Ishikawa (cell line): ENCODE data around the gene LIPG.

Experiments used
- CEBPB ChIP-seq: IDR thresholded peaks from 2 replicates; pipeline ENCODE4 v1.6.1; 2012
- CREB1 ChIP-seq: IDR thresholded peaks from 2 replicates; pipeline ENCODE4 v1.6.1; 2012; ENCODE audit warnings: low read depth
- EGR1 ChIP-seq: IDR thresholded peaks from 2 replicates; pipeline ENCODE4 v1.6.1; 2012
- EP300 ChIP-seq: IDR thresholded peaks from 2 replicates; pipeline ENCODE4 v1.6.1; 2012; ENCODE audit warnings: borderline replicate concordance
- FOXM1 ChIP-seq: IDR thresholded peaks from 2 replicates; pipeline ENCODE4 v1.6.1; 2012; ENCODE audit warnings: low read depth, borderline replicate concordance
- NFIC ChIP-seq: IDR thresholded peaks from 2 replicates; pipeline ENCODE4 v1.6.1; 2012
- RAD21 ChIP-seq: IDR thresholded peaks from 2 replicates; pipeline ENCODE4 v1.6.1; 2012; ENCODE audit warnings: low read depth
- TAF1 ChIP-seq: IDR thresholded peaks from 2 replicates; pipeline ENCODE4 v1.6.1; 2012; ENCODE audit warnings: low read depth, mild to moderate bottlenecking
- TCF12 ChIP-seq: IDR thresholded peaks from 2 replicates; pipeline ENCODE4 v1.6.1; 2012; ENCODE audit warnings: low read depth
- TEAD4 ChIP-seq: IDR thresholded peaks from 2 replicates; pipeline ENCODE4 v1.6.1; 2012
- YY1 ChIP-seq: IDR thresholded peaks from 2 replicates; pipeline ENCODE4 v1.6.1; 2012; ENCODE audit warnings: low read depth
- ZBTB7A ChIP-seq: IDR thresholded peaks from 2 replicates; pipeline ENCODE4 v1.6.1; 2012; ENCODE audit warnings: low read depth
- TF ChIP-seq, protein P1 (sequence below): IDR thresholded peaks from 2 replicates; pipeline ENCODE4 v1.6.1; 2012
- TF ChIP-seq, protein P2 (sequence below): IDR thresholded peaks from 2 replicates; pipeline ENCODE4 v1.6.1; 2012; ENCODE audit warnings: low read depth, mild to moderate bottlenecking
- TF ChIP-seq, protein P3 (sequence below): IDR thresholded peaks from 2 replicates; pipeline ENCODE4 v1.6.1; 2012

The LIPG gene

DNA sequence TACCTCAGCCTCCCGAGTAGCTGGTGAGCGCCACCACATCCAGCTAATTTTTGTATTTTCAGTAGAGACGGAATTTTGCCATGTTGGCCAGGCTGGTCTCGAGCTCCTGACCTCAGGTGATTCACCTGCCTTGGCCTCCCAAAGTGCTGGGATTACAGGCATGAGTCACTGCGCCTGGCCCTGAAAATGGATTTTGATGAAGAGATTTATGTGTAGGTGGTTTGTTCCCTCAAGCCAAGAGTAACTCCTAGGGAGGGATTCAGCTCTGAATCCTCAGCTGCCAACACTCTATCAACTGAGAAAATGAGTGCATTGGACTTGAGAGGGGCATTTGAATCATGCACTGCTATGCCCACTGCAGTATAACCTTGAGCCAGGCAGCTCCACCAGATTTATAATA lies 17.5 kb upstream of the LIPG start:
- 0 out of 2 replicates have a peak, but pooled peaks have one; percentile 8 for TF ChIP-seq EP300
- TF ChIP-seq, protein P1, sequence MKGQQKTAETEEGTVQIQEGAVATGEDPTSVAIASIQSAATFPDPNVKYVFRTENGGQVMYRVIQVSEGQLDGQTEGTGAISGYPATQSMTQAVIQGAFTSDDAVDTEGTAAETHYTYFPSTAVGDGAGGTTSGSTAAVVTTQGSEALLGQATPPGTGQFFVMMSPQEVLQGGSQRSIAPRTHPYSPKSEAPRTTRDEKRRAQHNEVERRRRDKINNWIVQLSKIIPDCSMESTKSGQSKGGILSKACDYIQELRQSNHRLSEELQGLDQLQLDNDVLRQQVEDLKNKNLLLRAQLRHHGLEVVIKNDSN, result no peak
- no peak for TF ChIP-seq TAF1
- TF ChIP-seq YY1, result no peak
- no peak for TF ChIP-seq CREB1
- no peak for TF ChIP-seq TCF12

DNA sequence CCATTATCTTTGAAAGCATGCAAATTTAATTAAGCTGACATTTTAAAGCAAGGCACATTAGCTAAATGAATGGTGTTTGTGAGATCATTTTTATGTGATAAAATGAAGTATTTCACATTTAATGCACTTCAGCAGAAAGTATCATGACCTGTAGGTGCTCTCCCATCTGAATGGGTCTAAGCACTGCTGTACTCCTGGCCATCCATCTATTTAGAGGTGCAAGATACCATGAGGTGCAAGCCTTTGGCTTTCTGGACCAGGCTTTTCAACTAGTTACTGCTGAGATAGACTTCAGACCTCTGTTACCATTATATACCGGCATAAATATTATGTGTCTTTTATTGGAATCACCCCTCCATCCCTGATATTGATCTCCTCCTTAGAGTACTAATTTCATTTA lies 15.6 kb upstream of the LIPG start:
- TF ChIP-seq CREB1 (no peak), NFIC (no peak), TCF12 (no peak), TEAD4 (no peak), CEBPB (no peak), YY1 (no peak), RAD21 (no peak), EP300 (no peak), EGR1 (no peak), TAF1 (no peak), ZBTB7A (no peak)
- TF ChIP-seq, protein P1, result no peak
- TF ChIP-seq, protein P2, sequence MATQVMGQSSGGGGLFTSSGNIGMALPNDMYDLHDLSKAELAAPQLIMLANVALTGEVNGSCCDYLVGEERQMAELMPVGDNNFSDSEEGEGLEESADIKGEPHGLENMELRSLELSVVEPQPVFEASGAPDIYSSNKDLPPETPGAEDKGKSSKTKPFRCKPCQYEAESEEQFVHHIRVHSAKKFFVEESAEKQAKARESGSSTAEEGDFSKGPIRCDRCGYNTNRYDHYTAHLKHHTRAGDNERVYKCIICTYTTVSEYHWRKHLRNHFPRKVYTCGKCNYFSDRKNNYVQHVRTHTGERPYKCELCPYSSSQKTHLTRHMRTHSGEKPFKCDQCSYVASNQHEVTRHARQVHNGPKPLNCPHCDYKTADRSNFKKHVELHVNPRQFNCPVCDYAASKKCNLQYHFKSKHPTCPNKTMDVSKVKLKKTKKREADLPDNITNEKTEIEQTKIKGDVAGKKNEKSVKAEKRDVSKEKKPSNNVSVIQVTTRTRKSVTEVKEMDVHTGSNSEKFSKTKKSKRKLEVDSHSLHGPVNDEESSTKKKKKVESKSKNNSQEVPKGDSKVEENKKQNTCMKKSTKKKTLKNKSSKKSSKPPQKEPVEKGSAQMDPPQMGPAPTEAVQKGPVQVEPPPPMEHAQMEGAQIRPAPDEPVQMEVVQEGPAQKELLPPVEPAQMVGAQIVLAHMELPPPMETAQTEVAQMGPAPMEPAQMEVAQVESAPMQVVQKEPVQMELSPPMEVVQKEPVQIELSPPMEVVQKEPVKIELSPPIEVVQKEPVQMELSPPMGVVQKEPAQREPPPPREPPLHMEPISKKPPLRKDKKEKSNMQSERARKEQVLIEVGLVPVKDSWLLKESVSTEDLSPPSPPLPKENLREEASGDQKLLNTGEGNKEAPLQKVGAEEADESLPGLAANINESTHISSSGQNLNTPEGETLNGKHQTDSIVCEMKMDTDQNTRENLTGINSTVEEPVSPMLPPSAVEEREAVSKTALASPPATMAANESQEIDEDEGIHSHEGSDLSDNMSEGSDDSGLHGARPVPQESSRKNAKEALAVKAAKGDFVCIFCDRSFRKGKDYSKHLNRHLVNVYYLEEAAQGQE, result no peak
- TF ChIP-seq, protein P3, sequence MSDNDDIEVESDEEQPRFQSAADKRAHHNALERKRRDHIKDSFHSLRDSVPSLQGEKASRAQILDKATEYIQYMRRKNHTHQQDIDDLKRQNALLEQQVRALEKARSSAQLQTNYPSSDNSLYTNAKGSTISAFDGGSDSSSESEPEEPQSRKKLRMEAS, result no peak

DNA sequence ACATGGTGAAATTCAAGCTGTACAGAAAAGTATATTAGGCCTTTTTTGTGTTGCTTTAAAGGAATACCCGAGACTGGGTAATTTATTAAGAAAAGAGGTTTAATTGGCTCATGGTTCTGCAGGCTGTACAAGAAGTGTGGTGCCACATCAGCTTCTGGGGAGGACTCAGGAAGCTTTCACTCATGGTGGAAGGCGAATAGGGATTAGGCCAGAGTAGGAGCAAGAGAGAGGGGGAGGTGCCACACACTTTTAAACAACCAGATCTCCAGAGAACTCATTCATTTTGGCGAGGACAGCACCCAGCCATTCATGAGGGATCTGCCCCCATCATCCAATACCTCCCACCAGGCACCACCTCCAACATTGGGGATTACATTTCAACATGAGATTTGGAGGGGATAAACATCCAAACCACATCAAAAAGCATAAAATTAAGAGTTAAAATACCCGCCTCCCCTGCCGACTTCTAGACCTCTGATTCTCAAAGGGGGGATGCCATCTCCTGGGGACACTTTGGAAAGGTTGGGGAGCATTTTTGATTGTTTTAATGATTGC lies 15.1 kb upstream of the LIPG start:
- TF ChIP-seq ZBTB7A (no peak), FOXM1 (no peak), EGR1 (no peak), TEAD4 (no peak), EP300 (no peak), CREB1 (no peak), YY1 (no peak), TCF12 (no peak), NFIC (no peak), RAD21 (no peak)
- TF ChIP-seq, protein P1, result no peak
- TF ChIP-seq, protein P3, result no peak
- TF ChIP-seq, protein P2, result no peak

DNA sequence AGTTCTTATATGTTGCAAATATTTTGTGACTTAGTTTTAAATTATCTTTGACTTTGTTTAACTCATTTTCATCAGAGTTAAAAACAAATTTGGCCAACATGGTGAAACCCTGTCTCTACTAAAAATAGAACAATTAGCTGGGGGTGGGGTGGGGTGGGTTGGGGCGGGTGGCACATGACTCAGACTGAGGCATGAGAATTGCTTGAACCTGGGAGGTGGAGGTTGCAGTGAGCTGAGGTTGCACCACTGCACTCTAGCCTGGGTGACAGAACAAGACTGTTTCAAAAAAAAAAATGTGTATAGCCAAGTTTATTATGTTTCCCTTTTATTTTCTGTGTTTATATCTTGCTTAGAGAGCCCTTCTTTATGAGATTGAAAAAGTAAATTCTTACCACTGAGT lies 14.2 kb upstream of the LIPG start:
- no peak for TF ChIP-seq TAF1

DNA sequence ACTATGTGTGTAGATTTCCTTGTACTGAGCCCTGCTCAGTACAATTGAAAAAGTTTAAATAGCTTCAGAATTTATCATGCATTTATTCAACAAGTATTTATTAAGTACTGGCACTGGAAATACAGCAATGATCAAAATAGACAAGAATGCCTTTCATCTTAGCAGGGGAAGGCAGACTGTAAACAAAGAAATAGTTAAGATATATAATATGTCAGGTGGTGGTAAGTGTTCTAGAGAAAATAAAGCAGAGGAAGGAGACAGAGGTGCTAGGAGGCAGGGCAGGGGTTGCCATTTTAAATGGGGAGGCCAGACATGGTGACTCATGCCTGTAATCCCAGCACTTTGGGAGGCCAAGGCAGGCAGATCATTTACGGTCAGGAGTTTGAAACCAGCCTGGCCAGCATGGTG lies 13.6 kb upstream of the LIPG start:
- TF ChIP-seq TCF12 (no peak), EP300 (peak; percentile 54; the same call in 1 of the 2 replicates), TEAD4 (peak; percentile 65; the same call in 1 of the 2 replicates), RAD21 (no peak), YY1 (peak; percentile 52; the same call in 1 of the 2 replicates), EGR1 (no peak), TAF1 (no peak), FOXM1 (no peak; the same call in 1 of the 2 replicates), CEBPB (no peak), CREB1 (no peak)
